NT2/D1 (cell line): ENCODE results near the gene DAPK2.

Experiments
- SUZ12 ChIP-seq: IDR thresholded peaks from 2 replicates; pipeline ENCODE4 v1.6.1; 2011; ENCODE audit not compliant: insufficient read length, insufficient read depth; ENCODE audit errors: extremely low read depth
- YY1 ChIP-seq: IDR thresholded peaks from 2 replicates; pipeline ENCODE4 v1.6.1; 2011; ENCODE audit not compliant: insufficient read length, insufficient read depth

DNA sequence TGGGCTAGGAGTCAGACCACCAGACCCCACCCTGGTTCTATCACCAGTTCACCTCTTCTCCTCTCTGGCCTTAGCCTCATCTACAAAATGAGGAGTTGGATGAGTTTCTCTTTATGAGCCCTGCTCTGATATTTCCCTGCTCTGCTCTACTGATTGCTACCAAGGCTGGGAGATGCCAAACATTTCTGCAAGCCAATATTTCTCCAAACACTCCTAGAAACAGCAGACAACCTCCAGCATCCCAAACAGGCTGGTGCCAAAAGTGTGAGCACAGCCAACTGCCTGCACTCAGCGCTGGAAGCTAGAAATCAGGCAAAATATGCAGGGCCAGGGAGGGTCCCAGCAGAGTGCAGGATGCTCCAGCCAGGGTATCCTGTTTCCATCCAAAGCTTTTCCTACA, 10.8 kb downstream of the DAPK2 start:
- TF ChIP-seq YY1 = no peak
- TF ChIP-seq SUZ12 = no peak
